ENCODE data around the gene GALNT4. TPM values are rescaled to one million over a fixed set of nuclear protein-coding genes. Genes with fewer than 3 reads are reported as not detected.

Gene GALNT4
- polyA plus RNA-seq, 1 donor (not counting 4 experiments of a cell fraction or from before 2014, with no cell fraction given): 3.4 TPM

DNA sequence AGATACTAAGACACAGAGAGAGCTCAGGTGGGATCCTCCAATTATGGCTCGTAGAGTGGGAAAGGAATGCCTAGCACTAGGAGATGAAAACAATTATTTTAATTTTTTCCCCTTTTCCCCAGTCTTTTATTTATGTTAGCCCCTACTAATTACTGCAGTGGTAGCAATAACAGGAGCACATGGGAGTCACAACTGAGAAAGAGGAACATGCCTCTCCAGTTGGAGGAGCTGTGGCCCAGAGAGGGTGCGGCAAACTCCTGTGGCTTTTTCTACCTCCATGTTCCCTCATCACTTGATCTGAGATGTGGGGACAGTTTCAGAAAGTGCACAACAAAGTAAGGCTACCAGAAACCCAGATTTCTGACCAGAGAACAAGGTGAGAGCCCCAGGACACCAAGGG, 27.2 kb upstream of the GALNT4 start:
- no peaks in the 10 kb centered on the region for H4K20me1 ChIP-seq (ENCODE audit: control insufficient read depth, extremely low read depth, insufficient read depth, low read length)
- no peak overlapping the region for H3K4me2 ChIP-seq (ENCODE audit: control insufficient read depth, extremely low read depth, insufficient read depth, low read depth, low read length)
- no peak for TF ChIP-seq EZH2 (IDR thresholded peaks at IDR 0.05; ENCODE audit: low read length)
- TF ChIP-seq, protein P1, sequence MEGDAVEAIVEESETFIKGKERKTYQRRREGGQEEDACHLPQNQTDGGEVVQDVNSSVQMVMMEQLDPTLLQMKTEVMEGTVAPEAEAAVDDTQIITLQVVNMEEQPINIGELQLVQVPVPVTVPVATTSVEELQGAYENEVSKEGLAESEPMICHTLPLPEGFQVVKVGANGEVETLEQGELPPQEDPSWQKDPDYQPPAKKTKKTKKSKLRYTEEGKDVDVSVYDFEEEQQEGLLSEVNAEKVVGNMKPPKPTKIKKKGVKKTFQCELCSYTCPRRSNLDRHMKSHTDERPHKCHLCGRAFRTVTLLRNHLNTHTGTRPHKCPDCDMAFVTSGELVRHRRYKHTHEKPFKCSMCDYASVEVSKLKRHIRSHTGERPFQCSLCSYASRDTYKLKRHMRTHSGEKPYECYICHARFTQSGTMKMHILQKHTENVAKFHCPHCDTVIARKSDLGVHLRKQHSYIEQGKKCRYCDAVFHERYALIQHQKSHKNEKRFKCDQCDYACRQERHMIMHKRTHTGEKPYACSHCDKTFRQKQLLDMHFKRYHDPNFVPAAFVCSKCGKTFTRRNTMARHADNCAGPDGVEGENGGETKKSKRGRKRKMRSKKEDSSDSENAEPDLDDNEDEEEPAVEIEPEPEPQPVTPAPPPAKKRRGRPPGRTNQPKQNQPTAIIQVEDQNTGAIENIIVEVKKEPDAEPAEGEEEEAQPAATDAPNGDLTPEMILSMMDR (optimal IDR thresholded peaks at IDR 0.05 in 1 of 3, IDR thresholded peaks at IDR 0.05 in 1 of 3, conservative IDR thresholded peaks at IDR 0.05 in 1 of 3; ENCODE audit: extremely low read depth in 1 of 3, insufficient read depth in 2 of 3, low read length in 3 of 3): no peak
- dilution Hi-C loops (cut with MboI; ENCODE audit: extremely low pct_ligation_motif_present, low sequenced_read_pairs): no loop called here
- H3K9me1 ChIP-seq (ENCODE audit: control insufficient read depth, extremely low read depth, insufficient read depth, low read length): no peaks in the 10 kb centered on the region
- H3K9me3 ChIP-seq (ENCODE audit: control insufficient read depth, low read depth, low read length): no peaks in the 10 kb centered on the region
- no peak for FAIRE-seq
- H3K27ac ChIP-seq (ENCODE audit: control insufficient read depth, insufficient read depth, low read length): no peak overlapping the region
- DNase-seq (ENCODE audit: low read depth, low spot score): no peak
- peaks cover 3% of the 10 kb centered on the region for H3K4me1 ChIP-seq (ENCODE audit: control insufficient read depth, extremely low read depth, insufficient read depth, low read length)
- H3K4me3 ChIP-seq (ENCODE audit: control insufficient read depth in 2 of 3, extremely low read depth in 1 of 3, insufficient read depth in 2 of 3, low read depth in 1 of 3, low read length in 3 of 3): no peak overlapping the region
- no peak overlapping the region for H3K9ac ChIP-seq (ENCODE audit: control insufficient read depth, extremely low read depth, insufficient read depth, low read length)
- H3K79me2 ChIP-seq (ENCODE audit: control insufficient read depth, insufficient read depth, low read length): no peaks in the 10 kb centered on the region
- H2AFZ ChIP-seq (ENCODE audit: control insufficient read depth, low read length): no peak overlapping the region
- no peaks in the 10 kb centered on the region for H3K27me3 ChIP-seq (ENCODE audit: control insufficient read depth, extremely low read depth, insufficient read depth, low read length)
- H3K36me3 ChIP-seq (ENCODE audit: control insufficient read depth in 2 of 2, extremely low read depth in 1 of 2, insufficient read depth in 2 of 2, low read length in 2 of 2): no peaks in the 10 kb centered on the region

GRCh38 chr12:89547101-89547500, 22.5 kb upstream of the GALNT4 start:
- FAIRE-seq (no peak), DNase-seq (ENCODE audit: low read depth, low spot score) (no peak)
- Histone ChIP-seq H2AFZ (ENCODE audit: control insufficient read depth, low read length) (no peak overlapping the region), H3K9me1 (ENCODE audit: control insufficient read depth, extremely low read depth, insufficient read depth, low read length) (no peaks in the 10 kb centered on the region), H3K4me1 (ENCODE audit: control insufficient read depth, extremely low read depth, insufficient read depth, low read length) (peaks cover 5% of the 10 kb centered on the region), H3K36me3 (ENCODE audit: control insufficient read depth in 2 of 2, extremely low read depth in 1 of 2, insufficient read depth in 2 of 2, low read length in 2 of 2) (no peaks in the 10 kb centered on the region), H3K4me3 (ENCODE audit: control insufficient read depth in 2 of 3, extremely low read depth in 1 of 3, insufficient read depth in 2 of 3, low read depth in 1 of 3, low read length in 3 of 3) (no peak overlapping the region), H3K4me2 (ENCODE audit: control insufficient read depth, extremely low read depth, insufficient read depth, low read depth, low read length) (no peak overlapping the region), H3K27me3 (ENCODE audit: control insufficient read depth, extremely low read depth, insufficient read depth, low read length) (no peaks in the 10 kb centered on the region), H3K79me2 (ENCODE audit: control insufficient read depth, insufficient read depth, low read length) (no peaks in the 10 kb centered on the region), H3K9me3 (ENCODE audit: control insufficient read depth, low read depth, low read length) (no peaks in the 10 kb centered on the region), H3K9ac (ENCODE audit: control insufficient read depth, extremely low read depth, insufficient read depth, low read length) (no peak overlapping the region), H3K27ac (ENCODE audit: control insufficient read depth, insufficient read depth, low read length) (no peak overlapping the region), H4K20me1 (ENCODE audit: control insufficient read depth, extremely low read depth, insufficient read depth, low read length) (no peaks in the 10 kb centered on the region)
- TF ChIP-seq EZH2 (IDR thresholded peaks at IDR 0.05; ENCODE audit: low read length): no peak
- TF ChIP-seq, protein P1 (optimal IDR thresholded peaks at IDR 0.05 in 1 of 3, IDR thresholded peaks at IDR 0.05 in 1 of 3, conservative IDR thresholded peaks at IDR 0.05 in 1 of 3; ENCODE audit: extremely low read depth in 1 of 3, insufficient read depth in 2 of 3, low read length in 3 of 3): no peak
- dilution Hi-C loops (cut with MboI; ENCODE audit: extremely low pct_ligation_motif_present, low sequenced_read_pairs): no loop called here
